ENCODE measurements around the gene PRR11. TPM values are rescaled to one million over a fixed set of nuclear protein-coding genes. Genes with fewer than 3 reads are reported as not detected.
"Not testable (repeated sequence)": the region's sequence is repeated elsewhere in the genome, so short reads cannot be mapped to it uniquely, and the experiment has no call there.

Gene PRR11
- total and polyA plus RNA-seq, 9 donors = 4.2 to 20.5 (median 14.2) TPM

DNA sequence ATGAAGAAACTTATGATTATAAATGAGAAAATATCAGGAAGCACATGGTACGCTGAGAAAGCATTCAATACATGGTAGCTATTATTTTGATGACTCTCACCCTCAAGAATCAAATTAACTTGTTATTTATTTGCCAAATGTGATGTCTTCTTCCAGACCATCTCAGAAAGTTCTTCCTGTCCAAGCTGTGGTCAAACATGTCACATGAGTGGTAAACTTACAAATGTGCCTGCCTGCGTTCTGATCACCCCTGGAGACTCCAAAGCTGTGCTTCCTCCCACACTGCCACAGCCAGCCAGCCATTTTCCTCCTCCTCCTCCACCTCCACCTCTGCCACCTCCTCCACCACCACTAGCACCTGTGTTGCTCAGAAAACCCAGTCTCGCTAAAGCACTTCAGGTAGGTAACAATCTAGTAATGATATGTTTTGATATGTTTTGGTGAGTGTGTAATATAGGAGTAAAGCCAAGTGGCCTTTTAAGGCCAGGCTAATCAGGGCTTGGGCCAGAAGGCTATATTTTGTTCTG is 37.9 kb downstream of the PRR11 start:
- H3K36me3 ChIP-seq (ENCODE audit: control insufficient read depth, insufficient read depth, low read length) = peaks cover 23% of the 10 kb centered on the region
- 100% methylated on average over 1 of the region's 3 CpGs for WGBS (ENCODE audit: insufficient coverage)
- H3K27me3 ChIP-seq (ENCODE audit: control insufficient read depth, insufficient read depth, low read length) = no peaks in the 10 kb centered on the region
- H3K4me1 ChIP-seq (ENCODE audit: control insufficient read depth, insufficient read depth, low read length) = no peaks in the 10 kb centered on the region
- no peaks in the 10 kb centered on the region for H3K9me3 ChIP-seq (replicated peaks; ENCODE audit: control insufficient read depth, low read depth, low read length)
- no peak for DNase-seq
- no peak overlapping the region for H3K4me3 ChIP-seq (ENCODE audit: low read length)
- H3K27ac ChIP-seq (ENCODE audit: low read length) = no peak overlapping the region

DNA sequence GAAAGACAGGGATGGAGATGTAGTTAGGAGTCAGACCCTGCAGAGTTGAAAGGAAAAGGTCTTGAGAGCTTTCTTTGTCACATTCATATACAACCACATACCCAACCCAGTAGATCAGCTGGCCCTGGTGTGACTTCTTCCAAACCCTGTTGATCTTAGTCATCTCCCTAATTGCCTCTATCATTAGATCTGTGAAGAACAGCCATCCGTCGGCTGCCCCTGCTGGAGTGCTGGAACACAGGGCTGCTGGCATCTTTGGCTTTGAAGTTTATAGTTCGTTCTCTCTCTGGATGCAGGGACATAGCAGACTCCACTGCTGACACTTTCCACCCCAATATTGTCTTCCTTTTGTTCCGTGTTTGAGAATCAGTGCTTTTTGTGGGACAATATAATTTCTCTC is 43.9 kb downstream of the PRR11 start:
- Histone ChIP-seq H3K27me3 (ENCODE audit: control insufficient read depth, insufficient read depth, low read length) (no peaks in the 10 kb centered on the region), H3K4me1 (ENCODE audit: control insufficient read depth, insufficient read depth, low read length) (no peaks in the 10 kb centered on the region), H3K9me3 (replicated peaks; ENCODE audit: control insufficient read depth, low read depth, low read length) (no peaks in the 10 kb centered on the region), H3K27ac (ENCODE audit: low read length) (no peak overlapping the region), H3K4me3 (ENCODE audit: low read length) (no peak overlapping the region), H3K36me3 (ENCODE audit: control insufficient read depth, insufficient read depth, low read length) (peaks cover 21% of the 10 kb centered on the region)
- no CpG with 5 or more reads among the region's 4 CpGs for WGBS (ENCODE audit: insufficient coverage)
- no peak for DNase-seq

DNA sequence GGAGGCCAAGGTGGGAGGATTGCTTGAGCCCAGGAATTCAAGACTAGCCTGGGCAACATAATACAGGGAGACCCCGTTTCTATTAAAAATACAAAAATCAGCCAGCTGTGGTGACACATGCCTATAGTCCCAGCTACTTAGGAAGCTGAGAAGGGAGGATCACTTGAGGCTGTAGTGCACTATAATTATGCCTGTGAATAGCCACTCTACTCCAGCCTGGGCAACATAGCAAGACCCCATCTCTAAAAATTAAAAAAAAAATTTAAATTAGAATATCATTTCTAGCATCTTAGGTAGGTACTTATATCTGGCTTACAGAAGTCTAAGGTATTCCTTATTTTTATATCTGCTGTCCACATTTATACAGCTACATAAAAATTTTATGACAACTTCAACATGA is 46.8 kb downstream of the PRR11 start:
- Histone ChIP-seq H3K27me3 (ENCODE audit: control insufficient read depth, insufficient read depth, low read length) (no peaks in the 10 kb centered on the region), H3K4me1 (ENCODE audit: control insufficient read depth, insufficient read depth, low read length) (no peaks in the 10 kb centered on the region), H3K9me3 (replicated peaks; ENCODE audit: control insufficient read depth, low read depth, low read length) (no peaks in the 10 kb centered on the region), H3K27ac (ENCODE audit: low read length) (no peak overlapping the region), H3K36me3 (ENCODE audit: control insufficient read depth, insufficient read depth, low read length) (peaks cover 16% of the 10 kb centered on the region), H3K4me3 (ENCODE audit: low read length) (no peak overlapping the region)
- no CpG with 5 or more reads among the region's 1 CpG for WGBS (ENCODE audit: insufficient coverage)
- DNase-seq = no peak

DNA sequence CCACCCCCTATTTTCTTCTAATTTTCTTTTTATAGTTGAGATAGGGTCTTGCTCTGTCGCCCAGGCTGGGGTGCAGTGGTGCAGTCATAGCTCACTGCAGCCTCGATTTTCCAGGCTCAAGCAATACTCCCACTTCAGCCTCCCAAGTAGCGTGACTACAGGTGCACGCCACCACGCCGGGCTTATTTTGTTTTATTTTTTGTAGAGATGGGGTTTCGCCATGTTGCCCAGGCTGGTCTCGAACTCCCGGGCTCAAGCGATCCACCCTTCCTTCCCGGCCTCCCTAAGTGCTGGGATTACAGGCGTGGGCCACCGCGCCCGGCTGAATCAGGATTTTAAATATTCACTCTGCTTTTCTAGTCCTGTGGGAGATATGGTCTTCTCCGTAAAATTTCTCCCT is 63.8 kb downstream of the PRR11 start:
- DNase-seq = no peak
- no peak overlapping the region for H3K4me3 ChIP-seq (ENCODE audit: low read length)
- 93% methylated on average over 5 of the region's 16 CpGs for WGBS (ENCODE audit: insufficient coverage)
- peaks cover 4% of the 10 kb centered on the region for H3K36me3 ChIP-seq (ENCODE audit: control insufficient read depth, insufficient read depth, low read length)
- no peaks in the 10 kb centered on the region for H3K27me3 ChIP-seq (ENCODE audit: control insufficient read depth, insufficient read depth, low read length)
- no peaks in the 10 kb centered on the region for H3K9me3 ChIP-seq (replicated peaks; ENCODE audit: control insufficient read depth, low read depth, low read length)
- peaks cover 3% of the 10 kb centered on the region for H3K4me1 ChIP-seq (ENCODE audit: control insufficient read depth, insufficient read depth, low read length)
- H3K27ac ChIP-seq (ENCODE audit: low read length) = no peak overlapping the region

DNA sequence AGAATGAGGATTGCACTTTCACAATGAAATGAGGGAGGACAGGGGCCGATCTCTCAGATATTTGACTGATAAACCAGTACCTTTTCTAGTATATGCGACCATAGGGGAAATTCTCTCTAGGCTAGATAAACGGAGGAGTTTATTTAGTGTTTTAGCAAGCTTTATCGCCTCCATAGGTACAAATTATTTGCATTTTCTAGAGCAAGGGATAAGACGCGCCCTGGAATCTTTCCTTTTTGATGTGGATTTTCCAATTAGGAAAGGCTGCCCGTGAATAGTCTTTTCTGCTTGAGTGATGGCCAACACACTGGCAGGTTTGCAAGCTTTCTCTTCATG is 64.4 kb downstream of the PRR11 start:
- Histone ChIP-seq H3K4me1 (ENCODE audit: control insufficient read depth, insufficient read depth, low read length) (peaks cover 3% of the 10 kb centered on the region), H3K4me3 (ENCODE audit: low read length) (peak overlapping the region; percentile 70), H3K27ac (ENCODE audit: low read length) (no peak overlapping the region), H3K36me3 (ENCODE audit: control insufficient read depth, insufficient read depth, low read length) (no peaks in the 10 kb centered on the region), H3K9me3 (replicated peaks; ENCODE audit: control insufficient read depth, low read depth, low read length) (no peaks in the 10 kb centered on the region), H3K27me3 (ENCODE audit: control insufficient read depth, insufficient read depth, low read length) (no peaks in the 10 kb centered on the region)
- 13% methylated on average over 3 of the region's 7 CpGs for WGBS (ENCODE audit: insufficient coverage)
- no peak for DNase-seq

DNA sequence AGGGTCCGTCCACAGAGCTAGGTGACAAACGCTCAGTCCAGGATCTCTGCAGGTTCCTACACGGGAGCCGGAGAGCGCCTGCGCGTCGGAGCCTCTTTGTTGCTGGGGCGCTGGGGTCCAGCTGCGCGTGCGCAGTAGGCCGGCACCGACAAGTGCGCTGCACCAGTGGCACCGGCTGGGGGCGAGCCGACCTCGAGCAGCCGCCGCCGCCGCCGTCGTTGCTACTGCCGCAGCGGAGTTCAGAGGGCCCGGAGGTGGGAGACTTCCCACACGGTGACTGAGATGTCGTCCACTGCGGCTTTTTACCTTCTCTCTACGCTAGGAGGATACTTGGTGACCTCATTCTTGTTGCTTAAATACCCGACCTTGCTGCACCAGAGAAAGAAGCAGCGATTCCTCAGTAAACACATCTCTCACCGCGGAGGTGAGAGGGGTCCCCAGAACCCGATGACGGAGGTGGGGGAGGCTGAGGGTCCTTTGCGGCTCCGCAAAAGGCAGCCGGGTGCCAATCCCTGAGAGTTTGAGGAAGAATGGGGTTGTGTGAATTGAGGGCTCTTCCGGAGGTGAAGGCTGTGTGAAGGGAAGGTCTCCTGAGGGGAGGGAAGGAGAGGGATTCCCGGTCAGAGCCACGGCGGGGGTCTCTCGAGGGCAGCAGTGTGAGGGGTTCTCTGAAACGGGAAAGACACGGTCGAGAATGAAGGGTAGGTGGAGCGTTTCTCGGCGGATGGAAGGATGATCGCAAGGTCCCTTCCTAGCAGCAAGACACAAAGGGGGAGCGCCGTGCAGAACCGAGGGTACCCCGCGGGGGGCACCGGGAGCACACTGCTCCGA is 65.0 kb downstream of the PRR11 start, which contains the start of gene GDPD1:
TSS of gene GDPD1 (plus strand) at position 184 of the 831 bp plus-strand sequence. CDS start at position 283, 99 bp downstream.
- peaks cover 3% of the 10 kb centered on the region for H3K4me1 ChIP-seq (ENCODE audit: control insufficient read depth, insufficient read depth, low read length)
- H3K36me3 ChIP-seq (ENCODE audit: control insufficient read depth, insufficient read depth, low read length) = no peaks in the 10 kb centered on the region
- peak within 1 kb of the TSS; percentile 70 for H3K4me3 ChIP-seq (ENCODE audit: low read length)
- WGBS (ENCODE audit: insufficient coverage) = under 1% methylated on average over 55 of the region's 60 CpGs
- peak within 1 kb of the TSS; percentile 23 for H3K27ac ChIP-seq (ENCODE audit: low read length)
- H3K9me3 ChIP-seq (replicated peaks; ENCODE audit: control insufficient read depth, low read depth, low read length) = no peaks in the 10 kb centered on the region
- peak; percentile 96 for DNase-seq
- H3K27me3 ChIP-seq (ENCODE audit: control insufficient read depth, insufficient read depth, low read length) = no peaks in the 10 kb centered on the region

DNA sequence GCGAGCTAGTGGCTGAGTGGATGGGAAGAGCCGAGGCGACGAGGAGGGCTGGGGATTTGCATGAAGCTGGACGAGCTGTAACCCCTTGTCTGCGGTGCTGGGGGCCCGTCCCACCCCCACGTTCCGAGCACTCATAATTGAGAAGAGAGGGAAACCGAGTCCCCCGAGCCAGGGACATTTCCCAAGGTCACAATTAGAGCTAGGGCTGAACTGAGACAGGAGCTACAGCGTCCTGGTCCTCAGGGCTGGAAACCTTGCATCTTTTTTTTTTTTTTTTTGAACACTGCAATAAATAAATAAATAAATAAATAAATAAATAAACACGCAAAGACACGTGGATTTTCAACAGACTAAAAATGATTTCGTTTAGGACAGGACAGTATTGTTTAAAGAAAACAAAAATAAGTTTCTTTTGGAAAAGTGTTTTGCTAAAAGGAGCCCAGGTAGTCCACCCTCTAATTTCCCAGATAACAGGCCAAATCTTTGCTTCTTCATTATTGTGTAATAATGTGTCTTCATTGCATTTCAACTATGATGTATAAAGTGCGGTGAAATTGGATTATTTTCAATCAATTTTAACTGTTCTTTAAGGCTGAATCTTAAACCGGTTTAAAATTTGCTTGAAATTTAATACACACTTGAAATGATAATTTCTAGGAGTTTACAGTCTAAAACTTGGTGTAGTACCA is 65.8 kb downstream of the PRR11 start:
- Histone ChIP-seq H3K27ac (ENCODE audit: low read length) (no peak overlapping the region), H3K4me1 (ENCODE audit: control insufficient read depth, insufficient read depth, low read length) (peaks cover 3% of the 10 kb centered on the region), H3K36me3 (ENCODE audit: control insufficient read depth, insufficient read depth, low read length) (no peaks in the 10 kb centered on the region), H3K4me3 (ENCODE audit: low read length) (peak overlapping the region; percentile 70), H3K27me3 (ENCODE audit: control insufficient read depth, insufficient read depth, low read length) (no peaks in the 10 kb centered on the region), H3K9me3 (replicated peaks; ENCODE audit: control insufficient read depth, low read depth, low read length) (no peaks in the 10 kb centered on the region)
- no peak for DNase-seq
- 3% methylated on average over 7 of the region's 17 CpGs for WGBS (ENCODE audit: insufficient coverage)

DNA sequence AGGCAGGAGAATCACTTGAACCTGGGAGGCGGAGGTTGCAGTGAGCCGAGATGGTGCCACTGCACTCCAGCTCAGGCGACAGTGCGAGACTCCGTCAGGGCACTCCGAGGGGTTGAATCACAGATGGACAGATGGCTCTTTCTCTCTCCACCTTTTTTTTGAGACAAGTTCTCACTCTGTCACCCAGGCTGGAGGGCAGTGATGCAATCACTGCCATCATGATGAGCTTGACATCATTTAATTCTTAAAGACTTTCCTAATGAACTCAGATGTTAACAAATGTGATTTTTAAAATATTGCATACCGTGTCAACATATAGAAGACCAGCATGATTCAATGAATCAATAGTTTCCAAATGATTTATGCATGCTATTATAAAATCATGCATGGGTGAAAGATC is 68.3 kb downstream of the PRR11 start:
- peaks cover 3% of the 10 kb centered on the region for H3K4me1 ChIP-seq (ENCODE audit: control insufficient read depth, insufficient read depth, low read length)
- no peaks in the 10 kb centered on the region for H3K27me3 ChIP-seq (ENCODE audit: control insufficient read depth, insufficient read depth, low read length)
- no peak overlapping the region for H3K4me3 ChIP-seq (ENCODE audit: low read length)
- H3K9me3 ChIP-seq (replicated peaks; ENCODE audit: control insufficient read depth, low read depth, low read length) = no peaks in the 10 kb centered on the region
- WGBS (ENCODE audit: insufficient coverage) = 89% methylated on average over 6 of the region's 7 CpGs
- H3K36me3 ChIP-seq (ENCODE audit: control insufficient read depth, insufficient read depth, low read length) = no peaks in the 10 kb centered on the region
- DNase-seq = no peak
- H3K27ac ChIP-seq (ENCODE audit: low read length) = no peak overlapping the region

DNA sequence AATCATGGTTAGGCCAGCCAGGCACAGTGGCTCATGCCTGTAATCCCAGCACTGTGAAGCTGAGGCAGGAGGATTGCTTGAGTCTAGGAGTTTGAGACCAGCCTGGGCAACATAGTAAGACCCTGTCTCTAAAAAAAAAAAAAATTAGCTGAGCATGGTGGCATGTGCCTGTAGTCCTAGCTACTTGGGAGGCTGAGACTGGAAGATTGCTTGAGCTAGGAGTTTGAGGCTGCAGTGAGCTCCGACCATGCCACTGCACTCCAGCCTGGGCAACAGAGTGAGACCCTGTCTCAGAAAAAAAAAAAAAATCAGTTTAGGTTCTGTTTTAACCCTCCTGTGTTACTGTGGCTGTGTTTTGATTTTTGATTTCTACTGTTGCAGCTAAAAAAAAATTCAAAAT is 73.0 kb downstream of the PRR11 start:
- H3K4me1 ChIP-seq (ENCODE audit: control insufficient read depth, insufficient read depth, low read length); H3K4me3 ChIP-seq (ENCODE audit: low read length); DNase-seq; H3K27ac ChIP-seq (ENCODE audit: low read length); H3K9me3 ChIP-seq (replicated peaks; ENCODE audit: control insufficient read depth, low read depth, low read length); H3K27me3 ChIP-seq (ENCODE audit: control insufficient read depth, insufficient read depth, low read length); H3K36me3 ChIP-seq (ENCODE audit: control insufficient read depth, insufficient read depth, low read length): not testable (repeated sequence)
- WGBS (ENCODE audit: insufficient coverage) = 80% methylated on average over 1 of the region's 1 CpG

DNA sequence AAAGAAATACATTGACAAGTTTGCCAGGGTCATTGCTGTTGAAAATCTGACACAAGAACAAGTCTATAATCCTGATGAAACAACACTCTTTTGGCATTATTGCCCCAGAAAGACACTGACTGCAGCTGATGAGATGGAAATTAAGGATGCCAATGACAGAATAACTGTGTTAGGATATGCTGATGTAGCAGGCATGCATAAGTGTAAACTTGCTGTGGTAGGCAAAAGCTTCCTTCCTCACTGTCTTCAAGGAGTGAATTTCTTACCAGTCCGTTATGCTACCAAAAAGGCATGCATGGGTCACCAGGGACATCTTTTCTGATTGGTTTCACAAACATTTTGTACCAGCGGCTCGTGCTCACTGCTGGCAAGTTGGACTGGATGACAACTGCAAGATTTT is 75.2 kb downstream of the PRR11 start:
- no peaks in the 10 kb centered on the region for H3K4me1 ChIP-seq (ENCODE audit: control insufficient read depth, insufficient read depth, low read length)
- no peak overlapping the region for H3K27ac ChIP-seq (ENCODE audit: low read length)
- 41% methylated on average over 3 of the region's 3 CpGs for WGBS (ENCODE audit: insufficient coverage)
- DNase-seq = peak; percentile 41
- no peaks in the 10 kb centered on the region for H3K9me3 ChIP-seq (replicated peaks; ENCODE audit: control insufficient read depth, low read depth, low read length)
- H3K27me3 ChIP-seq (ENCODE audit: control insufficient read depth, insufficient read depth, low read length) = no peaks in the 10 kb centered on the region
- H3K36me3 ChIP-seq (ENCODE audit: control insufficient read depth, insufficient read depth, low read length) = no peaks in the 10 kb centered on the region
- H3K4me3 ChIP-seq (ENCODE audit: low read length) = no peak overlapping the region

All from muscle of leg (tissue), 11 donors.